GM19099 (cell line): ENCODE measurements around the gene RGS3.

Experiments used
- POLR2A ChIP-seq: IDR thresholded peaks from 3 replicates; pipeline ENCODE4 v1.6.1; 2011; ENCODE audit warnings: low read depth; ENCODE audit not compliant: insufficient read length; ENCODE audit errors: extremely low read depth

RGS3 gene

DNA sequence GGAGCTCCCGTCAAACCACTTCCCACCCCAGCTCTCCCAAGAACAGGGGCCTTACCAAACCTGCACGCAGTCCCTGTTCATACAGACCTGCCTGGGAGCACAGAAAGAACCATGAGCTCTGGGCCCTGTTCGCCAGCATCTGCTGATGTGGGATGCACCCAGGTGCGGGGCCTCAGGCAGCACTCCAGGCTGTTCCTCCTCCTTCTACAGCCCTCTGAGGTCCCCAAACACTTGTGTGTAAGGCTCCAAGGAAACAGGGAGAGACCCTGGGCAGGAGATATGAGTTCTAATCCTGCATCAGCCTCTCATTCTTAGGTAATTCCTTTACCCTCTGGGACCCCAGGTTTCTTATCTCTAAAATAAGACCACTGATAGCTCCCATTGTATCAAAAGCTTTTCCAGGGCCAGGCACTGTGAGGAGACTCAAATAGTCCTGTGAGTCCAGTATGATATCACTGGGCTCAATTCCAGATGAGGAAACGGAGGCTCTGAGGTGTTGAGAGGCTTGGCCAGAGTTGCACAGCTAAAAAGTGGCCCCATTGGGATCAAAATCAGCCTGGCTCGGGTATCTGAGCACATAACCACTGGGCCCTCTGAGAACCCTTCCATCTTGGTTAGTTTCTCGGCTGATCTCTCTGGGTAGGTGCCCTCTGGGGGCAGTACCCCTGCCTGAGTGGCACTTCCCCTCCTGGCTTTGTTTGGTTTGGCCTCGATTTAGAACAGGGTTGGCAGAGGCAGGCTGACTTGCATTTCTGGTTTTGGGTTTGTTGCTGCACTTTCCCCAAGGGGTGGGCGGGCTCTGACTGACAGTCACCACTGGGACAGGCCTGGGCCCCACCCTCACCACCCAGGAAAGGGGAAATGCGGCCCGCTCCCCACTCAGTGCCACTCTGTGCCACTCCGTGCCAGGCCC, 116.8 kb downstream of the RGS3 start:
- no peak for TF ChIP-seq POLR2A

DNA sequence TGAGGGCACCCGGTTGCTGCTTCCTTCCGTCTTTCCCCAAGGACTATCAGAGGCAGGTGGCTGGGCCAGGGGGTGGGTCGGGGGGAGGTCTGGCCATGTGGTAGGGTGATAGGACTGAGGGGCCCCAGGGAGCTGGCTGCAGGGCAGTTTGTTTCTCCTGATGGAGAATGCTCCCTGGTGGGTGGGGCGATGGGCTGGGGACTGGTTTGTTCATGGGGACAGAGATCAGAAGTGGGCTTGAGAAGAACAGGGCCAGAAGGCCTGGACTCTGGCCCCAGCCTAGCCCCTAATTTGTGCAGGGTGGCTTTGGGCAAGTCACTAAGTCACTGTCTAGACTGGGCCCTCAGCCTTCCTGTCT, 117.4 kb downstream of the RGS3 start:
- no peak for TF ChIP-seq POLR2A

DNA sequence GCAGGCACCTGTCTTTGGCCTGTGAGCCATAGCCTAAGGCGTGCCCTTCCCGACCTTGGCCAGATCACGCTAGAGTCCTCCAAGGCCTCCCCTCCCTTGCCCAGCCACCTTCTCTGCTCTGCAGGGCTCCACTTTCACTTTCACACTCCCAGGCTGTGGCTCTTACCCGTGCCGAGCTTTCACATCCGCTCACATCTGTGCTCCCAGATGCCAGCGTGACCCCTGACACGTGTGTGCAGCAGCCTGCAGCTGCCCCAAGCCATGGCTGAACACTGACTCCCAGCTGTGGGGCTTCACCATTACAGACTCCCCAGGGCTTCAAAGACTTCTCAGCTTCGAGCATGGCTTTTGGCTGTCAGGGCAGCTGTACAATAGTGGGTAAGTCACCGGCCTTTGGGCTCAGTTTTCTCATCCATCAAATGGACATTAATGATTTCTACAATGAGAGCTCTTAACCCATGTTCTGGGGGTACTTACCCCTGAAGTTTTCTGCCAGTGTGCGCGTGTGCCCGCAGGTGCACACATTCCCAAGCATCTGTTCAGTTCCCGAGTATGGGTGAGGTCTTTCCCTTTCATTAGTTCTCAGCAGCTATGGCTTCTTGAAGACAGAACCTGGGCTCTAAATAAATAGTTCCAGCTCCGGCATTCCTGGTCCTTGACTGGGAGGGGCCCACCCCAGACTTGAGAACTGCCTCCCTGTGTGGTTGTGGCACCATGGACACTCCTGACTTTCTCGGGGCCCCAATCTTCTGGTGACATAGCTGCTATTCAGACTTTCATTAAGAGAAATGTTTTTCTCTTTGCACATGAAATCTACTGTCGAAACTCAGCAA, 118.6 kb downstream of the RGS3 start:
- TF ChIP-seq POLR2A, result no peak

DNA sequence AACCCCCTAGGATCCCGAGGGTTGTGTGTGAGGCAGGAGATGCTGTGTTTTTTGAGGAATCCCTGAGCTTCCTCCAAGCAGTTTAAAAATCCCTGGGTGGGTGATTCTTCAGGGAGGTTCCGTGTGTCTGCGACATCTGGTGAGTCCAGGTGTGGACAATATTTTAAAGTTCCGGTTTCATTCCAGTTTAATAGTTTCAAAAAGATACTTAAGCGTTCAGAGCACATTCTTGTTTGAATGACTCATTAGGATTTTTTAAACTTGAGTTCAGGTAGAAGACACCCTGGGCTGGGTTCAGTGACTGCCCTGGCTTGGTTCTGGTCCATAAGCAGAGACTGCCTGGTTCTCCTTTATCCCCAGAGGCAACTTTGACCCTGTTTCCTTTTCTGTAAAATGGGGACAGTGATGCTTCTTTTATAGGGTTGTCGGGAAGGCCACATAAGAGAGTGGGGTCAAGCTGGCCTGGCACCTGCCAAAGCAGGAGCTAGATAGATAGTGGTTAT, 119.2 kb downstream of the RGS3 start:
- TF ChIP-seq POLR2A, result no peak

DNA sequence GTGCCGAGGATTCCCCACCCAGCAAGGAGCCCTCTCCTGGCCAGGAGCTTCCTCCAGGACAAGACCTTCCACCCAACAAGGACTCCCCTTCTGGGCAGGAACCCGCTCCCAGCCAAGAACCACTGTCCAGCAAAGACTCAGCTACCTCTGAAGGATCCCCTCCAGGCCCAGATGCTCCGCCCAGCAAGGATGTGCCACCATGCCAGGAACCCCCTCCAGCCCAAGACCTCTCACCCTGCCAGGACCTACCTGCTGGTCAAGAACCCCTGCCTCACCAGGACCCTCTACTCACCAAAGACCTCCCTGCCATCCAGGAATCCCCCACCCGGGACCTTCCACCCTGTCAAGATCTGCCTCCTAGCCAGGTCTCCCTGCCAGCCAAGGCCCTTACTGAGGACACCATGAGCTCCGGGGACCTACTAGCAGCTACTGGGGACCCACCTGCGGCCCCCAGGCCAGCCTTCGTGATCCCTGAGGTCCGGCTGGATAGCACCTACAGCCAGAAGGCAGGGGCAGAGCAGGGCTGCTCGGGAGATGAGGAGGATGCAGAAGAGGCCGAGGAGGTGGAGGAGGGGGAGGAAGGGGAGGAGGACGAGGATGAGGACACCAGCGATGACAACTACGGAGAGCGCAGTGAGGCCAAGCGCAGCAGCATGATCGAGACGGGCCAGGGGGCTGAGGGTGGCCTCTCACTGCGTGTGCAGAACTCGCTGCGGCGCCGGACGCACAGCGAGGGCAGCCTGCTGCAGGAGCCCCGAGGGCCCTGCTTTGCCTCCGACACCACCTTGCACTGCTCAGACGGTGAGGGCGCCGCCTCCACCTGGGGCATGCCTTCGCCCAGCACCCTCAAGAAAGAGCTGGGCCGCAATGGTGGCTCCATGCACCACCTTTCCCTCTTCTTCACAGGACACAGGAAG, 120.2 kb downstream of the RGS3 start:
- no peak for TF ChIP-seq POLR2A

DNA sequence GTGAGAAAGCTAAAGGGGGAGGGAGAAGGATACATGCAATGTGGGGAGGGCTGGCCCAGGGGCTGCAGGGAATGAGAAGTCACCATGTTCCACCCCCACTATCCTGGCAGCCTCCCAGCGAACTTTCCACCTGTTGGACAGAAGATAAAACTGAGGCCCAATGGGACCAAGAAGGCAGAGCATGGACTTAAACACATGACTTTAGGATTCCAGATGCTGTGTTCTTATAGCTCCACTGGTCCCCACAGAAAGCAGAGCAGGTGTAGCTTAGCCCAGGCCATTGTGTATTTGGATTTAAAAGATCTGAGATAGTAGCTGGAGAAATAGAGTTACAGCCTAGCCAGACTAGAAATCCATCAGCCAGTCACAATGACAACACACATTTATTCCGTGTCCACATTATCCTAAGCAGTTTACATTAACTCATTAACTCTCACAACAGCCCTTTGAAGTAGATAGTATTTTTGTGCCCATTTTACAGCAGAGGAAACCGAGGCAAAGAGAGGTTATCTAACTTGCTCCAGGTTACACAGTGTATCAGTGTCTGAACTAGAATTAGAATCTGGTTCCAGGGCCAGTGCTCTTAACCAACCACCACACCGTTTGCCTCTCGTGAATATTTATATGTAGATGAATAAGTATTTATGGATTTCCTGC, 121.0 kb downstream of the RGS3 start:
- no peak for TF ChIP-seq POLR2A

DNA sequence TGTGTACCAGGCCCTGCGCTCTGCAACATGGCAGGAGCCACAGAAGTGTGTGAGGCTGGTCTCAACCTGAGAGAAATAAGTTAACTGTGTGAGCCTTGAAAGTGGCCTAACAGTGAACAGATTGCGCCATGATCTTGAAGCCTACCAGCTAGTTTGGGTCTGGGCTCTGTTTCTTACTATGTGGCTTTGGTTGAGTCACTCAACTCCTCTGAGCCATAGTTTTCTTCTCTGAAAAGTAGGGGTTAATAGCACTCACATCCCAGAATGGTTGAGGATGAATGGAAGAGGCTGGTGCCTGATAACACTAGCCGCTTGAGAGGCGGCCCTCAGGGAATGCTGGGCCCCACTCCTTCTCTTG, 121.5 kb downstream of the RGS3 start:
- no peak for TF ChIP-seq POLR2A

DNA sequence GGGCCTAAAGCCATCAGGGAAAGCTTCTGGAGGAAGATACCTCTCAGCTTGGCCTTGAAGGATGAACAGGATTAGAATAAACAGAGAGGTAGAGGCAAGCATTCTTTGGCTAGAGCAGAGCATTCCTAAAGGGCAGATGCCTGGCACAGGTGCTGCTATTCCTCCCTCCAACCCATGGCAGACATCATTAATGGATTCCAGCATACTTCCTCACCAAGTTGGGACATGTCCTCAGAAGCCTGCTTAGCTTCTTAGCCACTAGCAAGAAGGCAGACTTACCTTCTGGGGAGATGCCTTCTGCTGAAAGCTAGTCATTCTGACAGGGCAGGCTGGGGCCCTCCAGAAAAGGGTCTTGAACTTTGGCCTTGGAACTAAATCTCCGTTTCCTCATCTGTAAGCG, 122.0 kb downstream of the RGS3 start:
- TF ChIP-seq POLR2A, result no peak

DNA sequence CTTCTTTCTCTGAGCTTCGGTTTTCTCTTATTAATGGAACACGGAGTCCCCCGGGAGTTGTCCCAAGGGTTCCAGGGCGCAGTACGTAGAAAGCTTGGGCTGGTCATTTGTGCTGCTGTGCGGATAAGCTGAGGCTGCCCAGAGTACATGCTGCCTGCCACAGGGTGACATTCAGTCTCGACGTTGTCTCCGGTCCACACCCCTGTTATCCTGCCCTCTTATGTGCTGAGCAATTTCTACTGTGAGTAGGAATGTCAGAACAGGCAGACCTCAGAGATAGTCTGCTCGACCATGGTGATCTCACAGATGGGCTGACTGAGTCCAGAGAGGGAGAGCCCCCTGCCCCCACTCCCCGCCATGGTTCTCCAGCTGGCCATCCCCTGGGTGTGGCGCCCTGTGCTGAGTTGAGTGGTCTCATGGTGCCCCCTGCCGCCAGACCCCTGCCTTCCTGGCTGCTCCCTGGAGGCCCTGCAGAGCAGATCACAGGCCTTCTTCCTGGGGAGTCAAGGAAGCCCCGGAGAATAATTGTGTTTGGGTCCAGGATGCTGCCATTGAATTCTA, 124.0 kb downstream of the RGS3 start:
- no peak for TF ChIP-seq POLR2A

DNA sequence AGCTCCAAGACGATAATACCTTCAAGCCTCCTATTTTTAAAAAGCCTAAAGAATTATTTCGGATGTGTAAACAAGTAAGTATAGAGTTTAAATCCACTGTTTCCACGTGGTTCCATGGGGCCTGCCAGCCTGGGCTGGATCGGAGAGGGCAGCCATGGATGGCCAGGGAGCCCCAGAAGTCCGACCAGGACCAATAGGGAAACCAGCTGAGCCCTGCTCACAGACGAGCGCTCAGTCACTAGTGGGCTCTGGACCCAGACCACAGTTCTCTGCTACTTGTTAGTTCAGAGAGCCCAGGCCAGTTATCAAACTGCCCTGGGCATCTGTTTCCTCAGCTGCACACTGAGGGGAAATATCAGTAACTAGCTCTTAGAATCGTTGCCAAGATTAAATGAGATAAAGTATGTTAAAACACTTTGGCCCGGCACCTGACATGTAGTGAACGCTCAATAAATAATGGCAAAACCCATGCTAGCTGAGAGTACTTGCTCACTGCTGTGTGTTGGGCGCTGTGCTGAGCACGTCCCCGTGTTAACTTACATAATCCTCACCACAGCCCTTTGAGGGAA, 124.8 kb downstream of the RGS3 start:
- TF ChIP-seq POLR2A, result no peak

DNA sequence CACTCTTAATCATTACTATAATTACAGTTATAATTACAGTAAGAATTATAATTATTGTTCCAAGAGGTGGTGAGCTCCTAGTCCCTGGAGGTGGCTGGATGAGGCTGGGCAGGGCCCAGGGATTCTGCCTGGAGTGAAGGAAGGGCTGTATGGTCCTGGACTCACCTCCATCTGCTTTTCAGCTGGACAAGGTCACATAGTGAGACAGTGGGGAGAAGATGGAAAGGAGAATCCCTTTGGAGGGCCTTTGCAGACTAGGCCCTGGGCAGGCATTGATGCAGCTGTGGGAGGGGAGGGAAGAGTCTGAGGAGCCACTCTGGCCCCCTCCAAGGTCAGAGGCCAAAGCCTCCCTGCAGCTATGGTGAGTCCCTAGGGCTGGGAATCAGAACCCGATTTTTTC, 125.4 kb downstream of the RGS3 start:
- TF ChIP-seq POLR2A, result no peak

DNA sequence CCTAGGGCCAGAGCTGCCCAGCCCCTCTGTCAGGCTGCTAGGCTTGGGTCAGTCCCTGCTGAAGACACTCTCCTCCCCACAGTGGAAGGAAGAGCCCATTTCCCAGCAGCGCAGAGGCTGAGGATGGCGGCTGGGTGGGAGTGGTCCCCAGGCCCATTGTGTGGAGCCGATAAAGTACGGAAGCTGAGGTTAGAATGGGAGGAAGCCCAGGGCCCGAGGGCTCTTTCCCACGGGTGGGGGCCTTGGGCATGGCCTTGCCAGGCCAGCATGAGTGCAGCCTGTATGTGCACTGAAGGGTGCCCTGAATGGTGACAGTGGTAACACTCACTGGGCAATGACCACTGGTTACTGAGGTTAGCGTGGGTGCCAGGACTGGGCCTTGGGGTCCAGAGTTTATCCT, 125.9 kb downstream of the RGS3 start:
- no peak for TF ChIP-seq POLR2A

DNA sequence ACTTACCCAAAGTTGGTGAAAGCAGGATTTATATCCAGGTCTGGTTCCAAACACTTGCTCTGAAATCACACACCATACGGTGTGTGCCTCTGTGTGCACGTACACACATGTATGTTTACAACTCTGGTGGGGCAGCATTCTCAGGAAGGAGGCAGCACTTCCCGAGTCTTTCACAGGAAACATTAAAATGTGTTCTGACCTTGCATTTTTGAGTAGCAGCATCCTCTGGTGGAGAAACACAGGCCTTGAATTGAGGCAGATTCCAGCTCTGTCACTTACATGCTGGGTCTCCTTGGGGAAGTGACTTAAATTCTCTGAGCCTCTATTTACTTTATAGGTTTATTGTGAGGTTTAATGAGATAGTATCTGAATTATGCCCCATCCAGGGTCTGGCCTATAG, 126.4 kb downstream of the RGS3 start:
- no peak for TF ChIP-seq POLR2A

DNA sequence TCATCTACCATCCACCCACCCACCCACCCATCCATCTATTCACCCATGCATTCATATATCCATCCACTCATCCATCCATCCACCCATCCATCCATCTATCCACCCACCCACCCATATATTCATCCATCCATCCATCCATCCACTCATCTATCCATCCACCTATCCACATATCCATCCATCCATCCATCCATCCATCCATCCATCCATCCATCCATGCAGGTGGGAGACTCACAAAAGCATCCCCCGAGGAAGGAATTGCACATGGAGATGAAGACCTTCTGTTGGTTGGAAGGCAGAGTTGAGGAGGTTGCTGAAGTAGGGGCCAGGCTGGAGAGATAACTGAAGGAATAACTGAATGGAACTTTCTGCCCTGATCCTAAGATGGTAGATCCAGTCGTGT, 126.9 kb downstream of the RGS3 start:
- no peak for TF ChIP-seq POLR2A
